ENCODE data around the gene VPS33B. TPM values are rescaled to one million over a fixed set of nuclear protein-coding genes. Genes with fewer than 3 reads are reported as not detected.
A peak's percentile ranks its signal among the peaks of the same experiment; 100 is the strongest.
"Not testable (repeated sequence)": the region's sequence is repeated elsewhere in the genome, so short reads cannot be mapped to it uniquely, and the experiment has no call there.

Gene VPS33B
- total RNA-seq, 1 donor from 2014 or later, result 10.5 TPM

- no peak for TF ChIP-seq CTCF (IDR thresholded peaks at IDR 0.05; ENCODE audit: insufficient read depth, low read length, severe bottlenecking)
- H3K36me3 ChIP-seq (ENCODE audit: control insufficient read depth, insufficient read depth, low read length), result no peaks in the 10 kb centered on the region
- H3K27me3 ChIP-seq (ENCODE audit: control insufficient read depth, insufficient read depth, low read length), result no peaks in the 10 kb centered on the region
- DNase-seq (ENCODE audit: low read depth), result no peak
- FAIRE-seq, result no peak
- H3K4me3 ChIP-seq (ENCODE audit: low read depth, low read length), result no peak overlapping the region
Observed at GRCh38 chr15:91050128-91050455, 27.7 kb upstream of the VPS33B start.

GRCh38 chr15:91049378-91050127, 27.2 kb upstream of the VPS33B start:
- peak; percentile 79 for TF ChIP-seq CTCF (IDR thresholded peaks at IDR 0.05; ENCODE audit: insufficient read depth, low read length, severe bottlenecking)
- no peaks in the 10 kb centered on the region for H3K27me3 ChIP-seq (ENCODE audit: control insufficient read depth, insufficient read depth, low read length)
- DNase-seq (ENCODE audit: low read depth) (peak; percentile 65), FAIRE-seq (no peak)
- no peaks in the 10 kb centered on the region for H3K36me3 ChIP-seq (ENCODE audit: control insufficient read depth, insufficient read depth, low read length)
- H3K4me3 ChIP-seq (ENCODE audit: low read depth, low read length), result no peak overlapping the region

- no peak for TF ChIP-seq CTCF (IDR thresholded peaks at IDR 0.05; ENCODE audit: insufficient read depth, low read length, severe bottlenecking)
- DNase-seq (ENCODE audit: low read depth), result no peak
- no peak overlapping the region for H3K4me3 ChIP-seq (ENCODE audit: low read depth, low read length)
- H3K36me3 ChIP-seq (ENCODE audit: control insufficient read depth, insufficient read depth, low read length), result no peaks in the 10 kb centered on the region
- no peak for FAIRE-seq
- no peaks in the 10 kb centered on the region for H3K27me3 ChIP-seq (ENCODE audit: control insufficient read depth, insufficient read depth, low read length)
Observed at GRCh38 chr15:91047545-91048199, 25.3 kb upstream of the VPS33B start.

- not testable (repeated sequence) for H3K36me3 ChIP-seq (ENCODE audit: control insufficient read depth, insufficient read depth, low read length); H3K4me3 ChIP-seq (ENCODE audit: low read depth, low read length); DNase-seq (ENCODE audit: low read depth); H3K27me3 ChIP-seq (ENCODE audit: control insufficient read depth, insufficient read depth, low read length); FAIRE-seq
Observed at GRCh38 chr15:91046056-91046455, 23.7 kb upstream of the VPS33B start.

- H3K36me3 ChIP-seq (ENCODE audit: control insufficient read depth, insufficient read depth, low read length), result no peaks in the 10 kb centered on the region
- H3K4me3 ChIP-seq (ENCODE audit: low read depth, low read length), result no peak overlapping the region
- FAIRE-seq (no peak), DNase-seq (ENCODE audit: low read depth) (no peak)
- H3K27me3 ChIP-seq (ENCODE audit: control insufficient read depth, insufficient read depth, low read length), result no peaks in the 10 kb centered on the region
- TF ChIP-seq CTCF (IDR thresholded peaks at IDR 0.05; ENCODE audit: insufficient read depth, low read length, severe bottlenecking), result no peak
Observed at GRCh38 chr15:91045065-91045464, 22.7 kb upstream of the VPS33B start.

- FAIRE-seq (no peak), DNase-seq (ENCODE audit: low read depth) (no peak)
- no peaks in the 10 kb centered on the region for H3K36me3 ChIP-seq (ENCODE audit: control insufficient read depth, insufficient read depth, low read length)
- H3K4me3 ChIP-seq (ENCODE audit: low read depth, low read length), result no peak overlapping the region
- no peaks in the 10 kb centered on the region for H3K27me3 ChIP-seq (ENCODE audit: control insufficient read depth, insufficient read depth, low read length)
- TF ChIP-seq CTCF (IDR thresholded peaks at IDR 0.05; ENCODE audit: insufficient read depth, low read length, severe bottlenecking), result no peak
Observed at GRCh38 chr15:91043202-91043874, 20.9 kb upstream of the VPS33B start.
